Globus pallidus (tissue), 1 donor: ENCODE results near the gene MAP4K4.
"Not testable (repeated sequence)": the region's sequence is repeated elsewhere in the genome, so short reads cannot be mapped to it uniquely, and the experiment has no call there.

Source experiments
- DNase-seq: peaks from one replicate; pipeline ENCODE4 v3.0.0-alpha.2; 2015; ENCODE audit warnings: low spot score

MAP4K4 gene

DNA sequence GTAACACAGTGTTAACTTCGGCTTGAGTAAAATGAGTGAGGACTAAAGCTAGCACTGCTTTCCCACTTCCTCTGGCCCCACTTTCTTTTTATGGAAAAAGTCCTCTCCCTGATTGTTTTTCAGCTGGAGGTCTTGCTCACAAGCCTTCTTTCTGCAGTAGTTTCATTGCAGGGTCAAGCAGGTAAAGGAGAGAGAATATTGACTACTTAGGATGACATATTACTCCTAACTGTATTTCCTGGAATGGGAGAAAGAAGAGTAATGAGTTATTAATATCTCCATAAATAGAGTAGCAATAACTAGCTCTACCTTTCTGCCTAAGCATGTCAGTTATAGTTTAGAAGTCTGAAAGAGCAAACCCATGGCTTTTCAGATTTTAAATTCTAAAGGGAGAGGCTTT is 45.0 kb downstream of the MAP4K4 start:
- DNase-seq, result no peak

DNA sequence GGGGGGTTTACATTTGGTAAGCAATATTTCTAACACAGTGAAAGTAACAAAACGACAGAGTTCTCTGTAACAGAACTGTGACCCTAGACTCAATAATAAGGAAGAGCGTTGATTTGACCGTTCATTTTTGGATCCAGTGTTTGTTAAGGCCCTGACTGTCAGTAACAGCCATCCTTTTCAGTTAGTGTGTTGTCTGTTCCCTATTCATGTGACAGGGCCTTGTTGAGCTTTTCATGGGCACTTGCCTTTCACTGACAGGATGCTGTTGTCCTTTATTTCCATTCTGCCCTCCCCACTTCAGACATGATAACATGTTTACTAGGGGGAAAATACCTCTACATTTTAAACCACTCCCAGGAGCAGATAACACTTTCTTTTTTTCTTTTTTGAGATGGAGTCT is 45.8 kb downstream of the MAP4K4 start:
- peak; percentile 87 for DNase-seq

GRCh38 chr2:101744832-101745231 is 47.3 kb downstream of the MAP4K4 start:
- no peak for DNase-seq

DNA sequence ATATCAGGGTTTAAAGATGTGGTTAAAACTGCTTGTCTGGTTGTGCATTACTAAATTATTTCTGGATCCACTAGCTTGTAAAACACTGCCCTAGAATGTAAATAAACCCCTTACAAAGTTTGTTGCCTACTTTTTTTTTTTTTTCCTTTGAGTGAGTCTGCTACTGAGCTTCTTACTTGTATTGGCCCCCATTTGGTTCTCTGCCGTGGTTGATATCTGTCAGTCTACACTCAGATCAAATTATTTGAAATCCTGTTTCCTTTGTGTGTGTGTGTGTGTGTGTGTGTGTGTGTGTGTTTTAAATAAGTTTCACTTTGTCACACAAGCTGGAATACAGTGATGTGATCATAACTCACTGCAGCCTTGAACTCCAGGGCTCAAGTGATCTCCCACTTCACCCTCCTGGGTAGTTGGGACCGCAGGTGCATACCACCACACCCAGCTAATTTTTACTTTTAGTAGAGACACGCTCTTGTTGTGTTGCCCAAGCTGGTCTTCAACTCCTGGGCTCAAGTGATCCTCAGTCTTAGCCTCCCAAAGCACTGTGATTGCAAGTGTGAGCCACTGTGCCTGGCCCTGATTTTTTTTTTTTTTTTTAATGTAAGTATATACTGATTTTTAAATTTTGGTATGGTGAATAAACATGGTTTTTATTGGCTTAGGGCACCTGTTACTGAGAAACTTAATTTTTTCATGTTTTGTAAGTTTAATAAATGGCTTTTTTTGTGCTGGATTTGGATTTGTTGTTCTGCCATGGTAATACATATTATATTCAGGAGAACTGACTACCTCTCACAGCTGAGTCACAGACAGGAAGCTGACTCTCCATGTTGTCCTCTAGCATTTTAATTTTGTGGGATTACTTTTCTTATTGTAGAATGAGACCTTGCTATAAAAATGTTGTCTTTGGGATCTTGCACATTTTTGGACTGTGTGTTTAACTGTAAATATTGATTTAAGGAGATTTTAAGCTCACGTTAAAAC is 48.5 kb downstream of the MAP4K4 start:
- no peak for DNase-seq

DNA sequence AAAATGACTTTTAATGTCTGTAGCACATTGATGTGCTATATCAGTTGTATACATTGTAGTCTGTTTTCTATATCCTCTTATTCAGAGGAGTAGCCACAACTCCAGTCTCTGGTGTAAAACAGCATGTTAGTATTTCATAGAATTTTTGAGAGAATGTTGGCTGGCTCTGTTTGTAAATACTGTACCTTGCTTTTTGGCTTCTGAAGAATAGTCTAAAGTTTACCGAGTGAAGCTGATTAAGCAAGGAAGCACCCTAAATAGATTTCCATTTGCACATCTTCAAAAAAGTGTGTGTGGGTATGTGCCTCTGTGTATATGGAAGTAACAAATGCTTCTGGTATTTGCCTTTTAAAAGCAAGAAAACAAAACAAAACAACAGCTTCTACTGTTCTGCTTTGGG is 50.5 kb downstream of the MAP4K4 start:
- no peak for DNase-seq

- not testable (repeated sequence) for DNase-seq
Measured at GRCh38 chr2:101748462-101748861, 51.0 kb downstream of the MAP4K4 start.

GRCh38 chr2:101750688-101751087 is 53.2 kb downstream of the MAP4K4 start:
- no peak for DNase-seq

GRCh38 chr2:101751276-101751815 is 53.8 kb downstream of the MAP4K4 start:
- no peak for DNase-seq

DNA sequence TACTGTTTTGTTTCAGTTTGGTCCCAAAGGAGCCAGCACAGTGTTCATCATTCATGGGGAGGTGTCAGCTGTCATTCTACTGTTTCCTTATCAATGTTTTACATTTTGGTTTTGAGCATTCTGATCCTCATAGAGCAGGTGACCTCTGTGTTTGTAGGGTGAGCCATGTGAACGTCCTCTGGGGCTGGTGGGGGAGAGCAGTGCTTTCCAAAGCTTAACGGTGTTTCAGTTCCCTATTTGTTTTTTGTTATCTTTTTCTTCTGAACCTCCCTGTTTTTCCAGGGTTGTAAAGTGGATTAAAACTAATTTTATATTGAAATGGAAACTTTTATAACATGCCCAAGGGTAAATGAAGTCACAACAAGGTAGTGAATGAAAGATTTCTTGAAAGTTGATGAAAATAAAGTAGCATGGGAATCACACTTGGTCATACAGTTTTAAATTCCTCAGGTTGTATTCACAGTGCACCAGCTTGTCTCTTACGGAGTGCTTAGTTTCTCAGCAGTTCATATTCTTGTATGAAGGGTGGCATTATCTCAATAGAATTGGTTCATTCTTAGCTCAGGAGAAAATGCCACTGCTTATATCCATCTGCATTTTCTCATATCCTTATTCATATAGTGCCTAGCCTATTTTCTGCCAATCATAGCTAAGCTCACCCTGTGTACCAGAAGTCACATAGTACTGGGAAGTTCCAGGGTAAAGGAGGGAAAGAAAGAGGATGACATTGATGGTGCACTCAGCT is 54.5 kb downstream of the MAP4K4 start:
- no peak for DNase-seq

DNA sequence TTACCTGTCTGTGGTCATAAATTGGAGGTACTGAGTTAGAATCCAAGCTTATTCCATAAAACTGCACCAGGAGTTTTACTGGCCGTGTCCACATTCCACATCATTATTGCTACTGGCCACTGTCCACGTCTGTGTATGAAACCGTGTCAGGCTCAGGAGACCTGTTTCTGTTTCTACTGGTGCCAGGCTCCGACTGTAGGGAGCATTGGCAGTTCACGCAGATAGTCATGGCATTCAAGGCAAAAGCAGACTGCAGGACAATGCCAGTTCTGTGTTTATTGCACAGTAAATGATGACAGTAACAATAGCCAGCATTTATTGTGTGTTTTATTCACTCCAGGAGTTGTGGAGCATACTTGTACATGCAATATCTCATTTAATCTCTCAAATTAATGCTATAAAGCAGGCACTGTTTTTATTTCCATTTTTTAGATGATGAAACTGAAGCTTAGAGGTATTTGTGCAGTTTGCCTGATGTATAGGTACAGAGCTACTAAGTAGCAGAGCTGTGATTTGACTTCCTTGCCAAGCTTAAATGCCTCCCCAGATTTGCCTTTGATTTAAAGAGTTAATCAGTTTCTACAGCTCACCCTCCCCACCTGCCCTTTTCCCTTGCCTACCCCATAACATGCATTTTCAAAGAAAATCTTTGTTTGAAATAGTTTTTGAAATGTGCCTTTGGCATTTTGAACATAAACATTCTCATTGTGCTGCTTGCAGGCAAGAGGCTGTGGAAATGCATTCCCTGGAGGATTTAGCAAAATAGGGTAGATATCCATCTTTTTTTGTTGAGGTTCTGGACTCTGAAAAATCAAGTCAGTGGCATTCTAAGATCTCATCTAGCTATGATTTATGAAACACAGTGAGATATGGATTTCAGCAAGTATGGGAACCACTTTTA is 55.5 kb downstream of the MAP4K4 start:
- peak; percentile 96 for DNase-seq

DNA sequence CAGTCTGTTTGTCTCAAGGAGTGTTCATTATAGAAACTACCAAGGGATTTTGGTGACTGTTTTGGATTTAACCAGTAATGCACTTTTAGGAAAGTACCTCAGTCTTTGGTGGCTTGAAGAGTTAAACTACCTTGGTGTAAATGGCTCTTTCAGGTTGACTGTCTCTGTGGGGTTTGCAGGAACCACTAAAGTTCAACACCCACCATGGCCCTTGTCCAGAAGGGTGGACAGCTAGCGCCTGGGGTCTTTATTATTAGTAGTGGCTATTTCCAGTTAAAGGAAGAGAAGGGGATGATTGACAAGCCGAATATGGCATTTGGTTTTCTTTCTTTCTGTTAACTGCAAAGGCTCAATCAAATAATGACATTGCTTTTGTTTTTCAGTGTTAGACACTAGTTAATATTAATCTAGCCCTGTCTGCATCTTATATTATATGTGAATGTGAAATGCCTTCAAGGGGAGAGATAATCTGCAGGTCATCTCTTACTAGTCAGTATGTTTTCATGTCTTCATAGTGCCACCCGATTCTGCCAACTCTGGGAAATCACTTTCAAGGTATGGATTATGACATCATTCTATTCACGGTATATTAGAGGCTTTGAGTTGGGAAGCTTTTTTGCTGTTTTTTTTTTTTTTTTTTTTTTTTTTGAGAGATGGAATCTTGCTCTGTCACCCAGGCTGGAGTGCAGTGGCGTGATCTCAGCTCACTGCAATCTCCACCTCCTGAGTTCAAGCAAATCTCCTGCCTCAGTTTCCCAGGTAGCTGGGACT is 56.4 kb downstream of the MAP4K4 start:
- no peak for DNase-seq

DNA sequence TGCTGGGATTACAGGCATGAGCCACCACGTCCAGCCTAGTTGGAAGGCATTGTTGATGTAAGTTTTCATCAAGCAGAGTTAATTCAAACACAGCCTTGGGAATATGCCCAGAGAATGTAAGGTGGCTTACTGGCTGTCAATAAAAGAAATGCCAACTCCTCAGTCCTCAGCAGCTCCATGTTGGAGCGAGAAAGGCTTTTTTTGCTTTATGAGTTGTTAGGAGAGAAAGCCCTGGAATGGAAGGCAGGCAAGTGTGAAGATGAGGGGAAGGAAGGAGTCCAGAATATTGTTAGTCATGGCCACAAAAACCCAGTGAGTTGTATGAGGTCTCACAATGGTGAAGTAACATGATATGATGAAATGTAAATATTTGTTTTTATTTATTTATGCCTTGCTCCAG is 57.1 kb downstream of the MAP4K4 start:
- DNase-seq, result no peak

- DNase-seq, result no peak
Measured at GRCh38 chr2:101756266-101756665, 58.8 kb downstream of the MAP4K4 start.

DNA sequence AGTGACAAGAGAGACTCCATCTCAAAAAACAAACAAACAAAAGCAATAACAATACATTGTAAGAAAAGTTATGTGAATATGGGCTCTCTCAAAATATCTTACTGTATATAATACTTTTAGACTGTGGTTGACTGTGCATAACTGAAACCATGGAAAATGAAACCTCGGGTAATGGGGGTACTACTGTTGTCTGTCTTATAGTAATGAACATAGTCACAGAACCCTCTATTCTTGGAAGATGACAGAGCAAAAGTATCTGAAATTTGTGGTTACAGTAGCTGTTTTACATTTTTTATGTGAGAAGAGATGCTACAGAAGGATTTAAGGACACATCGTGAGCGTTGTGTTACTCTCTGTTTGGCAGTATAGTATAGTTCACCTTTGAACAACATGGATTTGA is 60.5 kb downstream of the MAP4K4 start:
- DNase-seq, result no peak

- DNase-seq, result no peak
Measured at GRCh38 chr2:101759162-101759561, 61.7 kb downstream of the MAP4K4 start.

DNA sequence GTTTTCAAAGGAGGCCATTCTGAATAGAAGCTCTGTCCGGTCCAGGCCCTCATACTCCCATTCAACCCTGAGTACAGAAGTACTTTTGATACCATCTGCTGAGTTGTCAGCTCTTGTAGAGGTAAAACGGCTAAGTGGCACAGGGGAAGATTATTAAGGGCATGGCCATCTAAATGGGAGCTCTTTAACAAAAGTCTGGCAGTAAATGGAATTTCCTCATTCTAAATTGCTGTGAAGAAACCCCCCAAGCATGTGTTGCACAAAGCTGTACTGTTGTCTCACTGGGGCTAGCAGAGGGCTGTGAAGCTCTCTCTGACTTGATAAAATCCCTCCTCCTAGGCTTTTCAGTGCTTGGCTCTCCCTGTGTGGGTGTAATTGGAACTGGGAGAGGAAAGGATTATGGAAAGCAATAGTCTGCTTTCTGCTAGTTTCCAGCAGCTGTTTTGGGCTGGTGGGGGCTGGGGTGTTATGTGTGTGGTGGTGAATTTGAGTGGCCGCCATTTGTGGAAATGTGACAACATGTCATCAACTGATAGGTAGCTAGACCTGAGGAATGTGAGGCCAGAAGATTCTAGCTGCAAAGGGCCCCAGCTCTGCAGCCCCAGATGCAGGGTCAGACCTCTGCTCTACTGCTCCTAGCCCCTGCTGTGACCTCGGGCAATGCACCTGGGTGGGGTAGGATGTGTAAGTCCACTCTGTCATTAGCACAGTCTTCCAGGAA is 65.1 kb downstream of the MAP4K4 start:
- DNase-seq, result peak; percentile 82

- DNase-seq, result no peak
Measured at GRCh38 chr2:101763496-101764333, 66.2 kb downstream of the MAP4K4 start.

- no peak for DNase-seq
Measured at GRCh38 chr2:101766337-101766736, 68.8 kb downstream of the MAP4K4 start.
